ENCODE measurements around the gene TXK.

Gene TXK

DNA sequence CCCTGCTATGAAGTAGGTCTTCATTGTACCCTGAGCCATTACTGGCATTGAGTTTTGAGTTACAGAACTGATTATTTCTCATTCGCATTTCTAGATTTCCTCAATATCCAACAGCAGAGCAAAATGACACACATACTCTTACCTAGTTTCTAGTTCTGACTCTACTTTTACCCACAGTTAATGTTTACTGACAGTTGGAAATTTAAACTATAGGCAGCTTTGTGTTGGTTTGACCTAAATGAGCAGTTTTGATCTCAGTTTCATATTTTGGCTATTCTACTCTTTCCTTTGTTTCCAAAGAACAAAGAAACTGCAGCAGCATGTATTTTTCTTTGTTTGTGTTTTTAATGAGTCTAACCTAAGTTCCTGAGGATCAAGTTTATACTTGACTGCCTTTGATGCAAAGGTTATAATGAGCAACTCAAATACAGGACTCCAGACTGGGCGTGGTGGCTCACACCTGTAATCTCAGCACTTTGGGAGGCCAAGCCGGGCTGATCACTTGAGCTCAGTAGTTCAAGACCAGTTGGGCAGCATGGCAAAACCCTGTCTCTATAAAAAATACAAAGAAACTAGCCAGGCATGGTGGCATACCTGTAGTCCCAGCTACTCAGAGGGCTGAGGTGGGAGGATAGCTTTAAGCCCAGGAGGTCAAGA lies 30.4 kb downstream of the TXK start:
- TF ChIP-seq, protein P1, sequence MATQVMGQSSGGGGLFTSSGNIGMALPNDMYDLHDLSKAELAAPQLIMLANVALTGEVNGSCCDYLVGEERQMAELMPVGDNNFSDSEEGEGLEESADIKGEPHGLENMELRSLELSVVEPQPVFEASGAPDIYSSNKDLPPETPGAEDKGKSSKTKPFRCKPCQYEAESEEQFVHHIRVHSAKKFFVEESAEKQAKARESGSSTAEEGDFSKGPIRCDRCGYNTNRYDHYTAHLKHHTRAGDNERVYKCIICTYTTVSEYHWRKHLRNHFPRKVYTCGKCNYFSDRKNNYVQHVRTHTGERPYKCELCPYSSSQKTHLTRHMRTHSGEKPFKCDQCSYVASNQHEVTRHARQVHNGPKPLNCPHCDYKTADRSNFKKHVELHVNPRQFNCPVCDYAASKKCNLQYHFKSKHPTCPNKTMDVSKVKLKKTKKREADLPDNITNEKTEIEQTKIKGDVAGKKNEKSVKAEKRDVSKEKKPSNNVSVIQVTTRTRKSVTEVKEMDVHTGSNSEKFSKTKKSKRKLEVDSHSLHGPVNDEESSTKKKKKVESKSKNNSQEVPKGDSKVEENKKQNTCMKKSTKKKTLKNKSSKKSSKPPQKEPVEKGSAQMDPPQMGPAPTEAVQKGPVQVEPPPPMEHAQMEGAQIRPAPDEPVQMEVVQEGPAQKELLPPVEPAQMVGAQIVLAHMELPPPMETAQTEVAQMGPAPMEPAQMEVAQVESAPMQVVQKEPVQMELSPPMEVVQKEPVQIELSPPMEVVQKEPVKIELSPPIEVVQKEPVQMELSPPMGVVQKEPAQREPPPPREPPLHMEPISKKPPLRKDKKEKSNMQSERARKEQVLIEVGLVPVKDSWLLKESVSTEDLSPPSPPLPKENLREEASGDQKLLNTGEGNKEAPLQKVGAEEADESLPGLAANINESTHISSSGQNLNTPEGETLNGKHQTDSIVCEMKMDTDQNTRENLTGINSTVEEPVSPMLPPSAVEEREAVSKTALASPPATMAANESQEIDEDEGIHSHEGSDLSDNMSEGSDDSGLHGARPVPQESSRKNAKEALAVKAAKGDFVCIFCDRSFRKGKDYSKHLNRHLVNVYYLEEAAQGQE (IDR thresholded peaks at IDR 0.05; ENCODE audit: insufficient read depth in 1 of 2, low read depth in 2 of 2, low read length in 2 of 2): no peak
- TF ChIP-seq POLR2AphosphoS5 (IDR thresholded peaks at IDR 0.05; ENCODE audit: low read depth, low read length): no peak
- TF ChIP-seq SIN3A (IDR thresholded peaks at IDR 0.05; ENCODE audit: borderline replicate concordance, insufficient read depth, low read length): no peak
- no peak for TF ChIP-seq FOXP2 (optimal IDR thresholded peaks at IDR 0.05; ENCODE audit: borderline replicate concordance, extremely low read depth, extremely low read length, insufficient read depth)
- TF ChIP-seq TAF1 (IDR thresholded peaks at IDR 0.05; ENCODE audit: borderline replicate concordance, insufficient read depth, low read length): no peak

DNA sequence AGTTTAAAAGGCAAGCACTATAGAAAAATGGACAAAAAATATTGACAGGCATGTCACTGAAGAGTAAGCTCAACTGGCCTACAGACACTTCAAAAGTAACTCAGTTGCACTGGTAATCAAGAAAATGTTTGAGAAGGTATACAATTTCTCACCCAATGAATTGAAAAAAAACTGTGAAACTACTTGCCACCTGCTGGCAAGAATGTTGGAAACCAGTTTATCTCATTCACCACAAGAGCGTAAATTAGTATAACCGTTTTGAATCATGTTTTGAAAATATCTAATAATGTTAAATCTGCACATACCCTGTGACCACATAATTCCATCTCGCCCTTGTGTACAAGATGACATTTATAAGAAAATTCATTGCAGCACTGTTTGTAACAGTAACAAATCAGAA lies 31.7 kb downstream of the TXK start:
- no peak for TF ChIP-seq FOXP2 (optimal IDR thresholded peaks at IDR 0.05; ENCODE audit: borderline replicate concordance, extremely low read depth, extremely low read length, insufficient read depth)
- TF ChIP-seq, protein P1 (IDR thresholded peaks at IDR 0.05; ENCODE audit: insufficient read depth in 1 of 2, low read depth in 2 of 2, low read length in 2 of 2): no peak
- no peak for TF ChIP-seq POLR2AphosphoS5 (IDR thresholded peaks at IDR 0.05; ENCODE audit: low read depth, low read length)
- TF ChIP-seq SIN3A (IDR thresholded peaks at IDR 0.05; ENCODE audit: borderline replicate concordance, insufficient read depth, low read length): no peak
- TF ChIP-seq TAF1 (IDR thresholded peaks at IDR 0.05; ENCODE audit: borderline replicate concordance, insufficient read depth, low read length): no peak

DNA sequence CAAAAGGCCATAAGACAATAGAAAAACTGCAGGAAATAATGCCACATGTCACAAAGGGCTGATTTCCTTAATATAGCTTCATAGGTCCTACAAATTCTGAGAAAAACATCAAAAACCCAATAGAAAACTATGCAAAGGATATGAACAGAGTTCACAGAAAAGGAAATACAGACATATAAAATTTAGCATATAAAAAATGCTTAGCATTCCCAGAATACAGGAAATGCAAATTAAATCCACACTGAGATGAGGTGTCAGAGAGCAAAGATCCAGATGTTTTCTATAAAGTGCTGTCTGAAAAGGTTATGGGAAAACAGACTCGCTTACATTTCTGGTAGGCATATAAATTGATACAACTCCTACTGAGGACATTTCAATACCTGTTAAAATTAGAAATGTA lies 33.8 kb downstream of the TXK start:
- TF ChIP-seq, protein P1 (IDR thresholded peaks at IDR 0.05; ENCODE audit: insufficient read depth in 1 of 2, low read depth in 2 of 2, low read length in 2 of 2): no peak
- no peak for TF ChIP-seq POLR2AphosphoS5 (IDR thresholded peaks at IDR 0.05; ENCODE audit: low read depth, low read length)
- TF ChIP-seq FOXP2 (optimal IDR thresholded peaks at IDR 0.05; ENCODE audit: borderline replicate concordance, extremely low read depth, extremely low read length, insufficient read depth): no peak
- TF ChIP-seq TAF1 (IDR thresholded peaks at IDR 0.05; ENCODE audit: borderline replicate concordance, insufficient read depth, low read length): no peak
- TF ChIP-seq SIN3A (IDR thresholded peaks at IDR 0.05; ENCODE audit: borderline replicate concordance, insufficient read depth, low read length): no peak

DNA sequence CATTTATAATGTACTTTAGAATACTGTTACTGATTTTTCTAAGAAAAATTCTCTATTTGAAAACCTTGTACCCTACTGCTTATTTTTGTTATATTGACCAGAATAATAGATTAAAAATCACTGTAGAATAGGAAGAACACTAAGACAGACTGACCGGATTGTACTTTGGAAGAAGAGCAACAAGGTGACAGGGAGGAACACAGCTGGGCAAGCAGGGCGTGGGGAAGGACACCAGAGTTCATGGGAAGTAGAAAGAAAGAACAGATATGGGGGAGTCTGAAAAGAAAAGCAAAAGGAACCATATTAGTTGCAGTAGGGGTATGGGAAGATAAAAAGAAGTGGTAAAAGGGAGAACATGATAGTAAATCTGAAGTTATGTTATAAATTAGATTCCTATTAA lies 38.6 kb downstream of the TXK start:
- TF ChIP-seq, protein P1 (IDR thresholded peaks at IDR 0.05; ENCODE audit: insufficient read depth in 1 of 2, low read depth in 2 of 2, low read length in 2 of 2): no peak
- no peak for TF ChIP-seq FOXP2 (optimal IDR thresholded peaks at IDR 0.05; ENCODE audit: borderline replicate concordance, extremely low read depth, extremely low read length, insufficient read depth)
- TF ChIP-seq SIN3A (IDR thresholded peaks at IDR 0.05; ENCODE audit: borderline replicate concordance, insufficient read depth, low read length): no peak

DNA sequence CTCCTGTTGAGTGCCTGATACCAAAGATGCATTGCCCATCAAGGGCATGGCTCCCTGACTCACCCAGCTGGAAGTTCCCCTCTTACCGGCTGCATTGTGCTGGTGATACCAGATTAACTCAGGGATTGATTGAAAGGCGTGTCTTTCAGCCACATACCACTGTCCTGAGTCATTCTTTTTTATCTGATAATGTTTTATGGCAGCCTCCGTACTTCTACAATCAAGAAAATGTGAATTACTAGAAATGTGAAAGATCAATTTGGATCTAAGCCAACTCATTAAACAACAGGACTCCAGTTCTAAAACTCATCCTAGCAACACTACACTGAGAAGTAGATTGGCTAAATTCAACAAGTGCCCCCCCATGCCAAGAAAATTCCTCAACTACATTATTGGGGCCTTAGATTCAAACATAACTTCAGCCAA lies 40.0 kb downstream of the TXK start:
- TF ChIP-seq SIN3A (IDR thresholded peaks at IDR 0.05; ENCODE audit: borderline replicate concordance, insufficient read depth, low read length) (no peak), POLR2AphosphoS5 (IDR thresholded peaks at IDR 0.05; ENCODE audit: low read depth, low read length) (no peak), TAF1 (IDR thresholded peaks at IDR 0.05; ENCODE audit: borderline replicate concordance, insufficient read depth, low read length) (no peak)
- TF ChIP-seq, protein P1 (IDR thresholded peaks at IDR 0.05; ENCODE audit: insufficient read depth in 1 of 2, low read depth in 2 of 2, low read length in 2 of 2): no peak

All from PFSK-1 (cell line).